ENCODE measurements around the gene SCAI. TPM values are rescaled to one million over a fixed set of nuclear protein-coding genes. Genes with fewer than 3 reads are reported as not detected.
A peak's percentile ranks its signal among the peaks of the same experiment; 100 is the strongest.

Gene SCAI
- polyA plus RNA-seq, 2 of the 4 experiments (the other 2 are of a cell fraction): 2.1 to 5.0 TPM

DNA sequence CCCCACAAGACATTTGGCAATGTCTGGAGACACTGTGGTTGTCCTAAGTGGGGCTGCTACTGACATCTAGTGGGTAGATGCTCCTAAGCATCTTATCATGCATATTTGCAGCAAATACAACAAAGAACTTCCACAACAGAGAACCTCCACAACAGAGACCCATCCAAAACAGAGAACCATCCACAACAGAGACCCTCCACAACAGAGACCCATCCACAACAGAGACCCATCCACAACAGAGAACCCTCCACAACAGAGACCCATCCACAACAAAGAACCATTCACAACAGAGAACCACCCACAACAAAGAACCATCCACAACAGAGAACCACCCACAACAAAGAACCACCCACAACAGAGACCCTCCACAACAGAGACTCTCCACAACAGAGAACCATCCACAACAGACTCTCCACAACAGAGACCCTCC is 248.6 kb downstream of the SCAI start:
- no peak overlapping the region for H3K4me3 ChIP-seq
- H3K27ac ChIP-seq: no peak overlapping the region
- FAIRE-seq: no peak
- TF ChIP-seq MYC (IDR thresholded peaks at IDR 0.05; ENCODE audit: borderline replicate concordance, low read length) (no peak), CHD2 (IDR thresholded peaks at IDR 0.05; ENCODE audit: low read length, partially characterized antibody) (no peak), POLR2A (IDR thresholded peaks at IDR 0.05; ENCODE audit: low read length) (no peak), NPAS2 (CRISPR knock-in tag; IDR thresholded peaks at IDR 0.05; ENCODE audit: borderline replicate concordance) (no peak), RAD21 (conservative IDR thresholded peaks at IDR 0.05 in 1 of 2, IDR thresholded peaks at IDR 0.05 in 1 of 2) (peak; percentile 39 to 67; a peak in 4 of 5 replicates), ESRRA (IDR thresholded peaks at IDR 0.05; ENCODE audit: borderline replicate concordance, low read length) (no peak), SREBF2 (IDR thresholded peaks at IDR 0.05) (no peak), CBX8 (IDR thresholded peaks at IDR 0.05) (no peak), FOXS1 (CRISPR knock-in tag; IDR thresholded peaks at IDR 0.05) (no peak), RFX5 (IDR thresholded peaks at IDR 0.05) (no peak)
- TF ChIP-seq, protein P1, sequence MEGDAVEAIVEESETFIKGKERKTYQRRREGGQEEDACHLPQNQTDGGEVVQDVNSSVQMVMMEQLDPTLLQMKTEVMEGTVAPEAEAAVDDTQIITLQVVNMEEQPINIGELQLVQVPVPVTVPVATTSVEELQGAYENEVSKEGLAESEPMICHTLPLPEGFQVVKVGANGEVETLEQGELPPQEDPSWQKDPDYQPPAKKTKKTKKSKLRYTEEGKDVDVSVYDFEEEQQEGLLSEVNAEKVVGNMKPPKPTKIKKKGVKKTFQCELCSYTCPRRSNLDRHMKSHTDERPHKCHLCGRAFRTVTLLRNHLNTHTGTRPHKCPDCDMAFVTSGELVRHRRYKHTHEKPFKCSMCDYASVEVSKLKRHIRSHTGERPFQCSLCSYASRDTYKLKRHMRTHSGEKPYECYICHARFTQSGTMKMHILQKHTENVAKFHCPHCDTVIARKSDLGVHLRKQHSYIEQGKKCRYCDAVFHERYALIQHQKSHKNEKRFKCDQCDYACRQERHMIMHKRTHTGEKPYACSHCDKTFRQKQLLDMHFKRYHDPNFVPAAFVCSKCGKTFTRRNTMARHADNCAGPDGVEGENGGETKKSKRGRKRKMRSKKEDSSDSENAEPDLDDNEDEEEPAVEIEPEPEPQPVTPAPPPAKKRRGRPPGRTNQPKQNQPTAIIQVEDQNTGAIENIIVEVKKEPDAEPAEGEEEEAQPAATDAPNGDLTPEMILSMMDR (IDR thresholded peaks at IDR 0.05): peak; percentile 53
- TF ChIP-seq, protein P2, sequence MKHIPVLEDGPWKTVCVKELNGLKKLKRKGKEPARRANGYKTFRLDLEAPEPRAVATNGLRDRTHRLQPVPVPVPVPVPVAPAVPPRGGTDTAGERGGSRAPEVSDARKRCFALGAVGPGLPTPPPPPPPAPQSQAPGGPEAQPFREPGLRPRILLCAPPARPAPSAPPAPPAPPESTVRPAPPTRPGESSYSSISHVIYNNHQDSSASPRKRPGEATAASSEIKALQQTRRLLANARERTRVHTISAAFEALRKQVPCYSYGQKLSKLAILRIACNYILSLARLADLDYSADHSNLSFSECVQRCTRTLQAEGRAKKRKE (CRISPR knock-in tag; IDR thresholded peaks at IDR 0.05; ENCODE audit: low read depth): no peak
- no peak overlapping the region for H3K4me2 ChIP-seq
- ChIA-PET CTCF (interaction anchor here (0.8 to 2.5 kb wide), 8 partner anchors 13 to 123 kb away, joined by 3 to 18 read pairs (median 8); partner anchors contain the start of genes NR6A1, OLFML2A and WDR38), POLR2A (no interaction called here)
- H3K9me3 ChIP-seq: no peaks in the 10 kb centered on the region
- H3K4me1 ChIP-seq: no peaks in the 10 kb centered on the region; the same call in 2 of the 3 replicates
- DNase-seq (ENCODE audit: low read depth in 1 of 2, low spot score in 1 of 2): peak in 1 of 2 experiments; percentile 59
- peak; percentile 88 to 91 for ATAC-seq

- TF ChIP-seq RCOR1 (IDR thresholded peaks at IDR 0.05; ENCODE audit: low read depth, low read length) (no peak), KDM5A (IDR thresholded peaks at IDR 0.05) (no peak), HES2 (IDR thresholded peaks at IDR 0.05) (no peak), PBX3 (IDR thresholded peaks at IDR 0.05) (no peak), JUNB (IDR thresholded peaks at IDR 0.05) (no peak), KDM1A (IDR thresholded peaks at IDR 0.05; ENCODE audit: low read depth) (no peak), POLR2AphosphoS2 (conservative IDR thresholded peaks at IDR 0.05; ENCODE audit: low read length) (no peak), TP53 (CRISPR knock-in tag; IDR thresholded peaks at IDR 0.05) (no peak), TFCP2L1 (CRISPR knock-in tag; IDR thresholded peaks at IDR 0.05) (no peak), CBX8 (IDR thresholded peaks at IDR 0.05) (no peak), MAZ (IDR thresholded peaks at IDR 0.05; ENCODE audit: borderline replicate concordance, low read depth, low read length) (no peak)
- TF ChIP-seq, protein P3, sequence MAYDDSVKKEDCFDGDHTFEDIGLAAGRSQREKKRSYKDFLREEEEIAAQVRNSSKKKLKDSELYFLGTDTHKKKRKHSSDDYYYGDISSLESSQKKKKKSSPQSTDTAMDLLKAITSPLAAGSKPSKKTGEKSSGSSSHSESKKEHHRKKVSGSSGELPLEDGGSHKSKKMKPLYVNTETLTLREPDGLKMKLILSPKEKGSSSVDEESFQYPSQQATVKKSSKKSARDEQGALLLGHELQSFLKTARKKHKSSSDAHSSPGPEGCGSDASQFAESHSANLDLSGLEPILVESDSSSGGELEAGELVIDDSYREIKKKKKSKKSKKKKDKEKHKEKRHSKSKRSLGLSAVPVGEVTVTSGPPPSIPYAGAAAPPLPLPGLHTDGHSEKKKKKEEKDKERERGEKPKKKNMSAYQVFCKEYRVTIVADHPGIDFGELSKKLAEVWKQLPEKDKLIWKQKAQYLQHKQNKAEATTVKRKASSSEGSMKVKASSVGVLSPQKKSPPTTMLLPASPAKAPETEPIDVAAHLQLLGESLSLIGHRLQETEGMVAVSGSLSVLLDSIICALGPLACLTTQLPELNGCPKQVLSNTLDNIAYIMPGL (CRISPR knock-in tag; IDR thresholded peaks at IDR 0.05; ENCODE audit: borderline replicate concordance): no peak
- no peak for FAIRE-seq
- Histone ChIP-seq H3K4me2 (no peak overlapping the region), H3K9me3 (no peaks in the 10 kb centered on the region), H3K27ac (no peak overlapping the region), H3K4me1 (no peaks in the 10 kb centered on the region; the same call in 2 of the 3 replicates), H3K4me3 (no peak overlapping the region)
- peak; percentile 20 to 41; a peak in 3 of 6 replicates for ATAC-seq
- POLR2A ChIA-PET: no interaction called here
- CTCF ChIA-PET: interaction anchor here (0.6 to 2.5 kb wide), 11 partner anchors 11 to 442 kb away, joined by 3 to 18 read pairs (median 4); partner anchors contain the start of genes NR6A1, OLFML2A and WDR38
- no peak for DNase-seq (ENCODE audit: low read depth in 1 of 2, low spot score in 1 of 2)
- 93% methylated on average over 8 of the region's 9 CpGs for WGBS (ENCODE audit: missing lambda C conversion rate)
These were observed 249.1 kb downstream of the SCAI start for GRCh38 chr9:124894035-124894740.
